ENCODE measurements around the gene C5orf63.
"Not testable (repeated sequence)": the region's sequence is repeated elsewhere in the genome, so short reads cannot be mapped to it uniquely, and the experiment has no call there.

The C5orf63 gene

DNA sequence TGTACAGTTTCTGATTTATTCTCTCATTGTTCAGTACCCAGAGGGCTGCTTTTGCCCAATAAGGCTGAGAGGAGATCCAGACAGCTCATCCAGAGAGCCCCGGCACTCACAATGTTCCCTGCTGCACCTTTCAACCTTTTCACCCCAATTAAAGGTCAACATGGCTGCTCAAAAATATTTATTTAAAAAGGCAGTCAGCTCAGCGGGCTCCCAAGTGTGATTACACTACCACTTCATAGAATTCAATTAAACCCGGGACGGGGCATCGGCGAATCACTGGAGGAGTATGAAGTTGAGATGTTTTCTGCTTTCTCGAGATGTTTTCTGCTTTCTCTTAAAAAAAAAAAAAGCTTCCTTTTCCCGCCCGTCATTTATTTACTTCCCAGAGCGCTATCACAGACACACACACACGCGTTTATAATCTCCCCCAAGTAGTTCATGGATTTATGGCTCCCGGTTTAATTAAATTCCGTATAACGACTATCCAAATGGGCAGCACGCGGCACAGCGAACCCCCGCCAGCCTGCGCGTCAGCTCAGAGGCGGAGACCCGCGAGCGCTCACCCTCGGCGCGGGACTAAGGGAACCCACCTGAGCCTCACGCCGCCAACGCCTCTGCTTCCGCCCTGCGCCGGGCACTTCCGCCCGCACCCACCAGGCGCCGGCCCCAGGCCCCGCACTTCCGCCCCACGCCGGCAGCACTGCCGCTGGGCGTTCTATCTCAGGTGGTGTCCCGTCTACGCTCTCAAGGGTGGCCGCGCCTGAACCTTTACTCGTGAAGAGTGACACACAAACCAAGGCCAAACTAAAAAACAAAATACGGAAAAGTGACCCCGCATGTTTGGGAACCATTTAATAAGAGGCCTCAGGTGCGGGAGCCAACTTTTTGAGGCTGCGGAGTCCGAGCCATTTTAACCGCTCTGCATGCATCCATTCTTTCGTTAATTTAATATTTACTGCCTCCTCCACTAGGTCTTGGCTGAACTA is at the start of gene C5orf63:
TSS of gene C5orf63 (minus strand) at position 642 of the 986 bp plus-strand sequence. CDS start 14,507 bp downstream, outside the sequence.
- peak; percentile 71 for DNase-seq (ENCODE audit: low spot score)

DNA sequence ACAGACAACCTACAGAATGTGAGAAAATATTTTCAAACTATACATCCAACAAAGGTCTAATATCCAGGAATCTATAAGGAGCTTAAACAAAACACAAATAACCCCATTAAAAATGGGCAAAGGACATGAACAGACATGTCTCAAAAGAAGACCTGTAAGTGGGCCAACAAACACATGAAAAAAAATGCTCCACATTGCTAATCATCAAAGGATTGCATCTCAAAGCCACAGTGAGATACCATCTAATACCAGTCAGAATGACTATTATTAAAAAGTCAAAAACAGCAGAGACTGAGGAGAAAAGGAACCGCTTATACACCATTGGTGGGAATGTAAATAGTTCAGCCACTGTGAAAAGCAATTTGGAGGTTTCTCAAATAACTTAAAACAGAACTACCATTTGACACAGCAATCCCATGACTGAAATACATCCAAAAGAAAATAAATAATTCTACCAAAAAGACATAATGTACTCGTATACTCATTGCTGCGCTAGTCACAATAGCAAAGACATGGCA is 39.1 kb upstream of the C5orf63 start:
- no peak for DNase-seq (ENCODE audit: low spot score)

DNA sequence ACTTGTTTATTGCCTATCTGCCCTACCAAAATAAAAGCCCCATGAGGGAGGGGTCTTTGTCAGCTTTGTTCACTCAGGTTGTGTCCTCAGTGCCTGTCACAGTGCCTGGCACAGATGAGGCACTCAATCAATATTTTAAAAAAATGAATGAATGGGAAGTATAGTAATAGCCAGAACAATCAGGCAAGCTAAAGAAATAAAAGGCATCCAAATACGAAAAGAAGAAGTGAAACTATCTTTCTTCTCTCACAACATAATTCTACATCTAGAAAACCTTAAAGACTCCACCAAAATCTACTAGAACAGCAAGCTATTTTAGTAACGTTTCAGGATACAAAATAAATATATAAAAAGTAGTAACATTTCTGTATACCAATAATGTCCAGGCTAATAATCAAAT is 37.8 kb upstream of the C5orf63 start:
- no peak for DNase-seq (ENCODE audit: low spot score)

DNA sequence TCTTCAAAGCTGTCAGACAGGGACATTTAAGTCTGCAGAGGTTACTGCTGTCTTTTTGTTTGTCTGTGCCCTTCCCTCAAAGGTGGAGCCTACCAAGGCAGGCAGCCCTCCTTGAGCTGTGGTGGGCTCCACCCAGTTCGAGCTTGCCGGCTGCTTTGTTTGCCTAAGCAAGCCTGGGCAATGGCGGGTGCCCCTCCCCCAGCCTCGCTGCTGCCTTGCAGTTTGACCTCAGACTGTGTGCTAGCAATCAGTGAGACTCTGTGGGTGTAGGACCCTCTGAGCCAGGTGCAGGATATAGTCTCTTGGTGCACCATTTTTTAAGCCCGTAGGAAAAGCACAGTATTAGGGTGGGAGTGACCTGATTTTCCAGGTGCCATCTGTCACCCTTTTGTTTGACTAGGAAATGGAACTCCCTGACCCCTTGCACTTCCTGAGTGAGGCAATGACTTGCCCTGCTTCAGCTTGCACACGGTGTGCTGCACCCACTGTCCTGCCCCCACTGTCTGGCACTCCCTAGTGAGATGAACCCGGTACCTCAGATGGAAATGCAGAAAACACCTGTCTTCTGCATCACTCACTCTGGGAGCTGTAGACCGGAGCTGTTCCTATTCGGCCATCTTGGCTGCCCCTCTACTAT is 35.4 kb upstream of the C5orf63 start:
- DNase-seq (ENCODE audit: low spot score): not testable (repeated sequence)

DNA sequence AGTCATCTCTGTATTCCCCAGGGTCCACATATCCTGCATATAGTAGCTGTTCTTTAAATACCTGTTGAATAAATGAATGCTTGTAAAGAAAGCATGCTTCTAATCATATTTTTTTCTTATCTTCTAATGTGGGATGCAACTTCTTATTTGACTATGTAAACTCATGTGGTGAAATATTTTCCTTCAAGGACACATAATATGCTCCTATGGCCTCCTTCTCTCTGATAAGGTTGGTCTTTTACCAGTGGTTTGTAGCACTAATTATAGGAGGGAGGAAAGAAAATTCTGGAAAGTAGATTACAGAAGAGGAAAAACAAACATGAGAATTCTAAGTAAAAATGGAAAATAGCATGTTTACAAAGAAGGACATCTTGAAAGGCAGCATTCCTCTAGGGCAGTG is 28.6 kb upstream of the C5orf63 start:
- DNase-seq (ENCODE audit: low spot score): no peak

DNA sequence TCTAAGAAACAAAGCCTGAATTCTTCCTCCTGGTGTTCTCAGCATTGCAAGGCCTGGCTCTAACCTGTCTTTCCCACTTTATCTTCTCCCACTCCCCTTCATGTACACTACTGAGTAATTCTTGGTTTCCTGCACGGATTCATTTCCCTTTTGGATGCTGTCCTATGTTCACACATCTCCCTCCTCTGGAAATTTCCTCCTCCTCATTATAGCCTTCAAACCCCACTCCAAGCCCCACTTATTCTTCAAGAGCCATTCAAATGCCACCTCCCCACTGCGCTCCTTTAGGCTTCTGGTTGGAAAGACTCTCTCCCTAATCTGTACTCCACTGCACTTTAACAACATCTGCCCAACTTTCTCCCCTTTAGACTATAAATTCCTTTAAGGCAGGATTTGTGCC is 28.2 kb upstream of the C5orf63 start:
- no peak for DNase-seq (ENCODE audit: low spot score)

DNA sequence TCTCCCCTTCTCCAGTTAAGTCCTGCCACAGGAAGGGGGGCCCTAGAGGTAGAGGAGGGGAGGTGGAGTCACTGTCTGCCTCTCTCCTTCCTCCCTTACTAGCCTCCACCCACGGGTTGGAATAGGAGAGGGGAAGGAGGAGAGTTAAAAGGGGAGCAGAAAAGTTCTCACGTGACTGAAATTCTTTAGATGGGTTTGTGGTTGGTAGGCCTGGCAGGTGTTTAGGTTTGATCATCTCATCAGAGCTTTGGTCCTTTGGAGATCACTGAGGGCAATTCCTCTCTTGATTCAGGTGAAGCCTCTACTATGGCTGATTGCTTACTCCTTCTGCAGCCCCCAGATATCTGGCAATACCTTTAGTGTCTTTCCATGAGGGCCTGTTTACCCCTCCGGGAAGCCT is 24.9 kb upstream of the C5orf63 start:
- no peak for DNase-seq (ENCODE audit: low spot score)

DNA sequence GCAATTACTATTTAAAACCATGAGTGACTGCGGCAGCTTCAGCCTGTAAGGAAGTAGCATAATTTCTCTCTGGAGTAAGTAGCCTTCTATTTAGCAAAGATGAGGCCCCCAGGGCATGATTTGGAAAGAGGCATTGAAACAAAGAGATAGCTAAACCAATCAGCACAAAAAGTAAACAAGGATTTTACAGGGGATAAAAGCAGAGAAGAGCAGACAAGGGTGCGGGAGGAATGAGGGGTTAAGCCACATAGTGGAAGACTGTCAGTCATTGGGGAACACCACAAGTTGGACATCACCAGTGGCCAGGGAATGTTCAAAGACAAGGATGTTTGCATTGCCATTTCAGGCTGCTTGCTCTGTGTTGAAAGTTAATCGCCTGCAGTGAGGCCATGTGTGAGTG is 24.0 kb upstream of the C5orf63 start:
- DNase-seq (ENCODE audit: low spot score): no peak

DNA sequence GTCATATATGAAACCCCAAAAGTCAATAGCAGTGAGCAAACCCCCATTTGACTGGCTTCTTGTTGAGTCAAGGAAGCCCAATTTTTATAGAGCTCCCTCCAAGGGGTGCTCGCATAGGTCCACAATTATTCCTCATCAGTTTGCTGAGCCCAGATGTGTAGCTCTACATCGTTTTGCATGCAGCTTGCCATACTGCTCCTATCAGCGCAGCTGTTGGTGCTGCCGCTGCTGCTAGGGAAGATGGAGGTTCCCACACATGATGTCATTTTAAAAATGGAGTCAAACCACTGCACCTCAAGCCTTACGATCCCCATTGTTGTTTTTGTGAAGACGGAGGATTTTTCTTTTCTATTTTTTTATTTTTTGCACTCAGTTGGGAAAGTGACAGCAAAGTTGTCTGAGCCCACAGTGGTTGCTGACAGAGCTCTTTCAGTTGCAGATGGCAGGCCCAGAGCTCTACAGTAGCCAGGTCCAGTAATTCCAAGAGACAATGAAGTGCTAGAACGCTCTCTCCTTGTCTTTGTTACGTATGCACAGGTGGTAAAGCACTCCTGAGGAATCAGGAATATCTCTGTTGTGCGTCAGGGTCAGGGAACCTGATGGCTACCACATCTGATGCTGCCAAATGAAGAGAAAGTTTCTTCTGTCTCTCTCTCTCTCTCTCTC is 23.2 kb upstream of the C5orf63 start:
- no peak for DNase-seq (ENCODE audit: low spot score)

DNA sequence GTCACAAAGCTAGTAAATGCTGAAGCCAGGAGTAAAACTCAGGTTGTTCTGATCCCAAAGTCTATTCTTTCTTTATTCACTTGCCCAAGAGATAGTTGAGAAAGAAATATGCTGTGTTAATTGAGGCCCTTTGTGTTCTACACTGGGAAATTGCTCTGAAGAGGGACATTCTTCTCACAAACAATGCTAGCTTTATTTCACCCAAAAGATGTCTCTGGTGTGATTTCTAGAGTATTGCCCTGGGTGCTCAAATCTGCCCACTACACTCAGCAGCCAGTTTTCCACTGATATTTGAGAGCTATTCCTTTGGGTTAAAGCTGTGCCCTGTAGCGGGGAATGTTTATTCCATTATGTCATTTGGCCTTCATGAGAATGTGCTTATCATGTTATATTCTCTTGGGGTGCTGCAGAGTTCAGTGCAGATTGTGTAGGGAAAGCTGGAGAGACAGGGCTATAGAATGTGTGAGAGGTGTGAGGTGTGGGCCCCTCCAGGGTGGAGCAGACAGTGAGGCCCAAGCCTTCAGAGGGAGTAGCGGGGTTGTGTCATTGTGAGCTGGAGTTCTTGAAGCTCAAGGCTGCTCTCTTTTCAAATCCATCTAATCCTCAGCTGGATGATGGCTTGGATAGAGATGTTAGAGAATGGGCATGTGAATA is 21.0 kb upstream of the C5orf63 start:
- no peak for DNase-seq (ENCODE audit: low spot score)

DNA sequence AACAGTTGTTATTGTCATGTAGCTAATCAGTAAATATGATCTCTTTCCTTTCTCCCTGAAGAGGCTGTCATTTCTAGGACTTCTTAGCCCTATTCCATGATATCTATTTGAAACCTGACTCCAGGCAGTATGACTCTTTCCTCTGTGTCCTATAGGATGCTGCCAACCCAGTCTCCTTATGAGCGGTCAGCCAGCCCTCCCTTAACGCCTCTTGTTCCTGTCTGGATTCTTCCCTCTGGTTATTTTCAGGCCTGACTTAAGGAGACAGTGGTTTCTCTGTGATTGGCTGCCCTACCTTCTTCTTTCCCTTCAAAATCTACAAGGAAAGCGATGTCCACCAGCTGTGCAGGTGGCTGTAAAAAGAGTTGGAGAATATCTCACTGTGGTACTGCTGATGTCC is 19.4 kb upstream of the C5orf63 start:
- peak; percentile 47 for DNase-seq (ENCODE audit: low spot score)

DNA sequence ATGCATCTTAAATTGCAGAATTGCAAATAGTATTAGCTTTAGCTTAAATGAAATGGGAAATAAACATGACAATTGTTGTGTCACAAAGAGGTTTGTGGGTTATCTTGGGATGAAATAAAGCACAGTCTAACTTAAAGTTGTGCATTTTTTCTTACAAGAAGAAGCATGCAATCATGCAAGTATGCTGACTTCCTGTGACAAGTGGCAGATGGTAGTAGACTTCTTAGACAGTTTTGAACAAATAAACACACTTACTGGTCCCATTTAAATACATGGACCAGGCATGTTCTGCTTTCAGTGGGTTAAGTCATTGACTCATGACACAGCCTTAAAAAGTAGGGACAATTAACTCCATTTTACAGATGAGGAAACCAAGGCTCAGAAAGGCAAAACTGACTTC is 15.9 kb upstream of the C5orf63 start:
- DNase-seq (ENCODE audit: low spot score): no peak

DNA sequence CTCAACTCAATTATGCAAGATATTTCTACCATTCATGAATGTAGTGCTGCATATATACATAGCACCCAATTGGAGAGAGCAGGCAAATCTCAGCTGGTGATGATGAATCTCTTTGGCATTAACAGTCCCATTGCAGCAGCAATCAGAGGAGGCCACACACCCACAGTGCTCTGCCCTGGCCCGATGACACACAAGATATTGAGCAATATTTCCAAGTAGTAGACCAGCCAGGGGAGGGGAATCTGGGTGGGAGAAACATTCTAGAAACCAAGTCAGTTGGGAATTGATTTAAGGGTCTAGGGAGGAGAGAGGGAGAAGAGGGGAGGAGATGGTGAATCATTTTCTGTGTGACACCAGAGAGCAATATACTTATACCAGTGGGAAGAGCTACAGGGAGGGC is 14.9 kb upstream of the C5orf63 start:
- DNase-seq (ENCODE audit: low spot score): peak; percentile 92

DNA sequence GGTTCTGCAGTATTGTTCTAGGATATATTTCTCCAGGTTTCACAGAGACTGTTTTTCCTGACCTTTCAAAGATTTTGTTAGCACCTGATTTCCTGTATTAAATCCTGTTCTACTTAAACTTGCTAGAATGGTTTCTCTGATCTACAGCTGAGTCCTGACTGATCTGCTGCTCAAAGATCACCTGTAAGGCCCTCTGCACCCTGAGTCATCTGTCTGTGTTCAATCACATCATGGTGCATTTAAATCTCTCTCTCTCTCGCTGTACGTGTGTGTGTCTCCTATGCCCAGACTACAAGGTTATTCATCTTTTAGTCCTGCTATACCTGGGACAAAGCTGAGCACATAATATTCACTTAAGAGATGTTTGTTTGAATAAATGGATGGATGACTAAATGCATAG is 13.3 kb upstream of the C5orf63 start:
- no peak for DNase-seq (ENCODE audit: low spot score)

DNA sequence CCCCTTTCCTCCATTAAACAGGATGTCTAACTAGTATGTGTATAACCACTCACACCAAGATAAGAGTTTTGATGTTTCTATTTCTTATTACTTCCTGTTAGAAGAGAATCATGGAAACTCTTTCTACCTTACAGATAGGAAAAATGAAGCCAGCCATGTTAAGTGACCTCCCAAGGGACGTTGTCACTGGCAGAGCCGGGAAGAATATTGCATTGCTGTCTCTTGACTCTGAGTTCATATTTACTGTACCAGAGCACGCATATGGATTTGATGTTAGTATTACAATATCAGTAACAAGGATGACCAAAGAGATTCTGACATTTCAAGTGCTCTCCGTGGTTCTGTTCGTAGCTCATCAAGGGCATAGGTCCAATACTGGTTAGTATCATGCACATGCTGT is 12.5 kb upstream of the C5orf63 start:
- DNase-seq (ENCODE audit: low spot score): no peak

DNA sequence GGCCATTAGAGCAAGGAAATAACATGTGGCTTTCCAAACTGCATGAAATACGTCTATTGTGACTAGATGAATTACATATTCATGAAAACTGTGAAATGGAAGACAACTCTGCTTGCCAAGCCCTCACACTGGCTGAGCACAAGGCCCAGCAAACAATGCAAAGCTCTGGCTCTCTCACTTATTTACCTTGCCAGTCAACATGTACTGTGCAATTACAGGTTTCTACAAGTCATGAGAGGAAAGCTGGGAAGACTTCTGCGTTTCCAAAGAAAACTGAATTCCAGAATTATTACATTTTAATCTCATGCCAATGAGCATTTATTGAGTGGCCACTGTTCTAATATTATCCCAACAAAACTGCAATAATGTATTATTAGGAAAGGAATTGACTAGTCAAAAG is 12.1 kb upstream of the C5orf63 start:
- no peak for DNase-seq (ENCODE audit: low spot score)

DNA sequence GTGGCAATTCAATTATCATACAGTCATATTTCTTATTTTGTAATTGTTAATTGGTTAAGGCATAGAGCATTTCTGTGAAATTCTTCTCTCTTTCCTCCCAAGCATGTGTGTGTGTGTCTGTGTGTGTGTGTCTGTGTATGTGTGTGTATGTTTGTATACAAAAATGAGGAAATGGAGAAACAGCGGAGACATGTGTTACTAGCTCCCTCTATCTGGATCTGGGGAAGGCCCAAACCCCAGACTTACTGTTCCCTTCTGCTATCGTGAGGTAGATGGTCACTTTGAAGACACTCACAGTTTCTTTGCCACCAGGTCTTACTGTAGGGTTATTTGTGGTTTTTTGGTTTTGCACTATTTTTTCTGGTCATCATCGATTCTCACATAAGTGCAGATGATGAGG is 11.4 kb upstream of the C5orf63 start:
- DNase-seq (ENCODE audit: low spot score): no peak

DNA sequence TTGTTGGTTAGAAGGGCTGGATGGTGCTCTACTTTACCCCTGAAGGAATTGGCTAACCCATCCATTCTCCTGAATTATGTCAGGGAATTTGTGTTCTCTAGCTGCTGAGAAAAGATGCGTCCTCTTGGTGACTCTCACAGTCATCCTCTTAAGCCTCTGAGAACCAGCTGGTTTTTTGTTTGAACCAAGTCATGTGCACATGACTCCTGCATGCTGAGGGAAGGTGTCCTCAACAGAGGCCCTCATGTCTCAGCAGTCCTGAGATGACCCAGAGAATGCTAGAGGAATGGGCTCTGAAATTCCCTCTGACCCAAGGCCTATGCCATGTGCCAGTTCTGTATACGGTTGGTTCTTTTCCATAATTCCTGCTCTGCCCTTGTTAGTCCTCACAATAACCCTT is 10.4 kb upstream of the C5orf63 start:
- no peak for DNase-seq (ENCODE audit: low spot score)

DNA sequence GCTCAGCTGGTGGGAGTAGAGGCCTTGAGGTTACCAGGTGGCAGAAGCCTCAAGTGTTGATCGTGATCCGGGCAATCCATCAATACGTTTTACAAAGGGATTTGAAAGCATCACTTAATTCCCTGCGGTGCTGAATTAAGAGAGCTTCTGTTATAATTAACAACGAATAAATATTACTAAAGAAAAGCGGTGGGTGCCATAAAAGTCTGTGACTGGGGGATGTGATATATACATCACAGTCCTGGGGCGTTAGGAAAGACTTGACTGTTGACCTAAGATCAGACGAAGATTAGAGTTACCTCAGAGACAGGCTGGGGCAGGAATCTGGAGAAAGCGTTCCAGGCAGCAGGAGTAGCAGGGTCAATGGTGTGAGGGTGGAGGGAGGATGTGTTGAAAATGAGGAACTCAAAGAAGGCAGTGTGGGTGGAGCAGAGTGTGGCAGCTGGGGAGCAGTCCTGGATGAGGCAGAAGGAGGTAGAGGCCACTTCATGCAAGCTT is 6.7 kb upstream of the C5orf63 start:
- no peak for DNase-seq (ENCODE audit: low spot score)

DNA sequence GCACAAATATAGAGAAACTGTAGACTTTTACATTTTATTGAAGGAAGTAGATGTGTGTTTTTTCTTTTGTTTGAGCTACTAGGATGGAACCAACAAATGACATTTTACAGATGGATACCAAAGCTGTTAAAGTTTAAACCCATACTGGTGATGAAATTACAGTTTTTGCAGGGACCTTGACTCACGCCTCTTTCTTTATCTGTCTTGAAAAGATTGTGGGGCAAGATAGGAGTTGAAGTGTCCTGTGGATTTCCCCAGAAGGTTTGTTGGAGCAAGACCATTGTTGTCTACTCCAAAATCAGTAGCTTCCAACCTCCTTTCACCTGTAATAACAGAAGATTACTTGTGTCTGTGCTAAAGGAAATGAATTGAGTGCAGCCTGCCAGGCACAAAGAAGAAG is 4.1 kb upstream of the C5orf63 start:
- DNase-seq (ENCODE audit: low spot score): no peak

DNA sequence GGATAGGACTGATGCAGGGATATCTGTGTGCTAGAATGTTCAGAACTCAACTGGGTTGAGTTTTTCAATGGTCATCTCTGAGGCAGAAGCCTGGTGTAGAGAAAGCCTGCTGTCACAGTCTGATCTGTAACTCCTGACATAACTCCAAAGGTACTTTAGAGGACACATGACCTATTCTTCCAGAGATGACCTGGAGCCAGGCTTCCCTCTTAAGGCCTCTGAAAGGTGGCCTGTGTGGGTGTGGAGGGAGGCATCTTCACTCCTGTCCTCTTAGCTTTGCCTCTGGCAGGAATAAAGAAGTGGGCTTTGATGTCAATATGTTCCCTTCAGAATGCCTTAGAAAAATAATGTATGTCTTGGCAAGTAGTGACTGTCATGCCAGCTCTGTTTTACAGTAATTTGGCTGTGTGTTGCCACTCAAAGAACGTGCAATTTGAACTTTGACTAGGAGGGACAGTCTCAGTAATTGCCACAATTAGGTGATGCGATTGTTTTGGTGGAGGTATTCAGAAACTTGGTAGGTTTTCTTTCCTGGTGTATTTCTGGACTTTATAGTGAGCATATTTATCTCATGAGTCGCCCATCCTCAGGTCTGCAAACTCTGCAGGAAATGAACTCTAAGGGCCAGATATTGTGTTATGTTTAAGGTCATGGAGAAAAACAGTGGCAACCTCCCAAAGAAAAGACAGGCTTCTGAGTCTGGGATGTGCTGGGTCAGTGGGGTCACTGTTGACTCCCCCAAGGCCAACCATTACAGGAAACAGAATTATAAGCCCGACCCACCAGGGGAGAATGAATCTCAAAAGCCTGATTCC is 3.2 kb upstream of the C5orf63 start:
- DNase-seq (ENCODE audit: low spot score): no peak
